HG02870 (cell line): ENCODE measurements around the gene FMNL3.
A peak's percentile ranks its signal among the peaks of the same experiment; 100 is the strongest.

Experiments
- ATAC-seq: cut with Tn5 transposase; IDR thresholded peaks from one replicate; pipeline ENCODE4 v1.9.1; 2021; ENCODE audit warnings: mild to moderate bottlenecking, moderate library complexity; ENCODE audit not compliant: unreplicated experiment

FMNL3 gene

GRCh38 chr12:49680075-49680474 is 27.1 kb downstream of the FMNL3 start:
- ATAC-seq: no peak

DNA sequence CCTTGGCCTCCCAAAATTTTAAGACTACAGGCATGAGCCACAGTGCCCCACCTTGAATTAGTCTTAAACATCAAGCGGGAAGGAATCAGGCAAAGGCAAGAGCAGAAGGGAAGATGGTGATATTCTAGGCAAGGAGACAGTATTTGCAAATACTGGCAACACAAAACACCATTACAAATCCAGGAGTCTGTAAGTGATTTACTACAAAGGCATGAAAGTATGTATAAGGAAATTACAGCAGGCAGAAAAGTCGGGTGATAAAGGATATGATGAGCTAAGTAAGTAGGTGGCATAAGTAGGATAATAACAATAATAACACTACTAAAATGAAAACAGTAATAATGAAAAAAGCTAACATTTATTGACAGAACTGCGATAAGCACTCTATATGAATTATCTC is 28.5 kb downstream of the FMNL3 start:
- no peak for ATAC-seq

DNA sequence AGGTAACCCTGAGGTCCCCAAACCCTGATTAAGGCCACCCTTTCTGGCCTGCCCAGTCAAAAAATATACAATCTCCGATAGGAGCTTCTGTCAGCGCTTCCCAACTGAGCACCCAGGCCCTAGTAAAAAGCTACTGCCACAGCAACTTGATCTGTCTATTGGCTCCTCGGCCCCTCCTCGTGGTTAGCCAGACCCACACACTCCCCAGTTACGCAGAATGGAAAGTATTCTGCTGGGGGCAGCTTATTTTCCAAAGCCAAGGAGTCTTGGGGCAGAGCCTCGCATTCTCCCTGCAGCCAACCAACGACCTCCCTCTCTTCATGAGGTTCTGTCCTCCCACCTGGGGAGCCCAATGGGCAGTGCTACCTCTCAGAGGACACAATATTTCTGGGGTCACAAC is 32.1 kb downstream of the FMNL3 start:
- no peak for ATAC-seq

DNA sequence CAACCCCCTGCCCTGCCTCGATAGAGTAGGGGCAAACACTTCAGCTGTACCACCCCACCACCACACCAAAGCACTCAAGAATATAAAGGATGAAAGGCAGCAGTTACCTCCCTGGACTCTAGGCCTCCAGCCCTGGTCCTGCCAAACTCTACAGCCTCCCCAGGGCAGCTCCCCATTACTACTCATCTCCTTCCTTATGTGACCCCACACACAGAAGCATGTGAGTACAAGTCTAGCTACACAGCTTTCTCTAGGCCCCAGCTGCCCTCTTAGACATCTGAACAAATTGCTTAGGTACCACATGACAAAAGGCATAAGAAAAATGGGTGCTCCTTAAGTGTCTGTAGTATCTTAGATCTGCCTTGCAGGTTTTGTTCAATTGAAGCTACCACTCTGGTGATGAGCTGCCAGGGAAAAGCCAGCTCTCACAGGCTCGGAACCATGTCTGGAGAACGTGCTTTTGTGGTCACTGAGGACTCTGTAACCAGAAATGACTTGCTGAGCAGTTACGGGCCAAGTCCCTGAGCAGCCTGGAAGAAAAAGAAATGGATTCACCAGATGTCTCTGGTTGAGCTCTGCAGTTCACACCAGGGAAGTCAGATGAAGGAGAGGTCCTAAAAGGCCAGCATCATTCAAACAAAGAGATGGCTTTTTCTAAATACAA is 32.8 kb downstream of the FMNL3 start:
- ATAC-seq: no peak

DNA sequence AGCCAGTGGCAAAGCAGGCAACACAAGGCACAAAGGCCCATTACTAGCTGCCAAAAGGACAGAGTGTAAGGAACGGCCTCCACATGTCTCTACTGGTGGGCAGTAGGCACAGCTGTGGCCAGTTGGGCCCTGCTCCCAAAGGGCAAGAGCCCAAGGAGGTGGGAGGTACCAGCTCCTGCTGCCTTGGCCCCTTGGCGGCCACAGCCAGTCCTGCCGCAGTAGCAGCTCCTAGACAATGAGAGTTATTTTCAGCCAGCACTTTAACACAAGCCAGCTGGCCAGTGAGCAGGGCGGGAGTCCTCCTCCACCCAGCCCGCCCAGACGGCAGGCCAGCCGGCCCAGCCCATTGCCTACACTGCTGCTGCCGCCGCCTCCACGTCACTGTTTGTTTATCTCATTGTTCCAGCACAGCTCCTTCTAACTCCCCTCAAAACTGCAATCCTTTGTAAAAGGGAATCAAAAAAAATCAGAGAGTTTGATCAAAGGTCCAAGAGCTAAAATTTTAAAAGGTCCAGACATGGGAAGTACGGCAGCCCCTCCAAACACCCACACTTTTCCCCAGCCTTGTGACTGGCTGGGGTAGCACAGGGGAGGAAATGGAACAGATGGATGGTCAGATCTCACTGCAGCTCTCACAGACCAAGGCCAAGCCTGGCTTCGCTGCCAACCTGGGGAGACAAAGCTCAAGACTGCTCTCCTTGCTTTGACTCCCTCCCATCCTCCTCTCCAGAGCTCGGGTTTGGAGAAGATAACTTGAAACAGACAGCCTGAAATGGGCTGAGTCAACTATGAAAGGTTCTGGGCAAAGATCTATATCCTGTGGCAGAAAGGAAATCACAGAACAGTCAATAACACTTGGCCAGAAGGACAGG is 33.5 kb downstream of the FMNL3 start:
- ATAC-seq: no peak

- ATAC-seq: no peak
Observed at GRCh38 chr12:49672301-49673217, 34.6 kb downstream of the FMNL3 start.

- no peak for ATAC-seq
Observed at GRCh38 chr12:49671031-49671765, 36.0 kb downstream of the FMNL3 start.

DNA sequence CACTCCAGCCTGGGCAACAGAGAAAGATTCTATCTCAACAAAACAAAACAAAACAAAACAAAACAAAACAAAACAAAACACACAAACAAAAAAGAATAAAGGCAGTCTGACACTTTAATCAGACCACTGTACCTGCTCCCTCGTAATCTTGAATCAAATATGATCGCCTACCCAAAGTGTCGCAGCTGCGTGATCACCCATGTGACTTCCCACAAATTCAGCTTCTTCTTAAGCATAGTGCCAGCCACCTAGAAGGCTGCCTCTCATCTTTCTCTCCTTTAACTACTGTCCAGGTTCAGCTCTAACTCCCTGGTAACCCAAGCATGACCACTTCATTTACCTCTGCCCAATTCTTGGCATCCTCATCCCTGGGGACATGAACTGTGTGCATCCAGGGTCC is 37.4 kb downstream of the FMNL3 start:
- no peak for ATAC-seq

DNA sequence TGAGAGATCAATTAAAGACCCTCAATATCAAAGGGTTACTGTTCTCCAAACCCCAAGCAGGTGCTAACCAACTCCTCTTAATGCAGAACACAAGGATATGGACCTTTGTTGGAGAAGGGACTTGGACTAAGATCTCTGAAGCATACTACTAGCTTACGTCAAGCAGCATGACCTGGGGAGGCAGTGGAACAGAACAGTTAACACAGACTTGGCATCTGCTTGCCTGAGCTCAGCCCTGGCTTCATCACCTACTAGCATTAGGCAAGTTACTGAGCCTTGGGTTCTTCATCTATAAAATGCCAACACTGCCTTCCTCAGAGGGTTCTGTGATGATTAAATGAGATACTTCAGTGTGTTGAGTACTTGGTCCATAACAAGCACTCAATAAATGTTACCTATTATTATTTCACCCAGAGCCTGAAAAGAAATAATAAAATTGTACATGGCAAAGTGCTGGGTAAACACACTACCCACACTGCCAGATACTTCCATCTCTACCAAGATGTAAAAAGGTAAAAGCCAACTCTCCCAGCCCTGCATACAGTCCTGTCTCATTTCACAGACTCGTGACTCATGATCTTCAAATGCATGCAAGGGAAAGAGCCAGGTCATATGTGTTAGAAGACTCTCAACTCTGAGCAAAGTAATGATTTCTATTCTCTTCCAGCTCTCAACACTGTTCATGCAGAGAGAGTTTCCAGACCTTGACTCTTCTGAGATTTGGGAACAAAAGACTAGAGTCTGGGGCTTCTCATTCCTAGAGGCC is 39.7 kb downstream of the FMNL3 start:
- ATAC-seq: no peak

DNA sequence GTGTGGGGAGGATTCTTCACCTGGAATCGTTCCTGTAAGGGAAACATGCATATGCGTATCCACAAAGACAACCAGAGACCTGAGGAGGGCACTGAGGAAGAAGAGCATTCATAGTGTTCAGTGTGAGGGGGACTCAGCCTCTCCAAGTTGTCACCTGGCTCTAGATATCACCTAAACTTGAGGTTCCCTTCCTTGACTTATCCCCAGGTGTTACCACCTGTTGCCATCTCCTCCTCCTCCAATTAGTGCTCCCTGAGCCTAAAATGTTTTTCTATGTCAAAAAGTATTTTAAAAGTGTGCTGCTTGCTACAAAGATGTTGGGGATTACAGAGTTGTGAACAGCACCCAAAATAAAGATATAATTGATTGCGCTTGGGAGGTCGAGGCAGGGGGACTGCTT is 41.0 kb downstream of the FMNL3 start:
- ATAC-seq: no peak

DNA sequence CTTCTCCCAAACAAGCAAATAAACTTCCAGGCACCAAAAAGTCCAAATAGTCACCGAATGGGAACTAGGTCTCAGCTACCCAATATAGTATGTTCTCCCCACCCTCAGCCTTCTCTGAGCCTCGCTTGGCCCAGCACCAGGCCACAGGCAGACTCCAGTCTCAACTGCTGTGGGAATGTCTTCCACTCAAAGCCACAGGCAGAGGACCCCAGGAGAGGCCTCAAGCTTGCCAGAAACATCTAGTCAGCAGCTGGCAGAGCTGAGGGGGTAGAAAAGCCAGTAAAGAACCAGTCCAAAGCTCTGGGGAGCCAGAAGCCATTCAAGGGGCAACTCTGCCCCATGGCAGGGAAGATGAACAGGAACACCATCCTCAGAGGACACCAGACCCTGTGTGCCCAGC is 41.8 kb downstream of the FMNL3 start:
- ATAC-seq: no peak

- peak; percentile 57 for ATAC-seq
Observed at GRCh38 chr12:49664591-49665239, 42.5 kb downstream of the FMNL3 start.

- ATAC-seq: no peak
Observed at GRCh38 chr12:49664167-49664566, 43.0 kb downstream of the FMNL3 start.

- ATAC-seq: peak; percentile 36
Observed at GRCh38 chr12:49662998-49663843, 44.0 kb downstream of the FMNL3 start.

GRCh38 chr12:49661746-49662145 is 45.5 kb downstream of the FMNL3 start:
- ATAC-seq: no peak

DNA sequence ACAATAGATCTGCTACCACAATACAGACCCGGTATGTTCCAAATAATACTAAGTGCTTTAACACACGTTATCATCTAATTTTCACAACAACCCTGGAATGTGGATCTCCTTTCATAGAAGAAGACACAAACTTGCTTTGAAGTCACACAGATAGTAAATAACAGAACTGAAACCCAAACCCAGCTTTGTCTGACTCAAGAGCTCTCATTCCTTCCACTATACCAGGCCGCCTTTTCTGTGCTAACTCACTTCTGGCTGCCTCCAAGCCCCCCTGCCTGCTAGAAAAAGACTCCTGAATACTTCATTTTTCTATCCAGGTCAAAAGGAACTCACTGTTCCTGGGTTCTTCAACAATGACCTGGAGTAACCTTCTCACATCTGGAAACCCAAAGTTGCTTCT is 46.0 kb downstream of the FMNL3 start:
- peak; percentile 52 for ATAC-seq

DNA sequence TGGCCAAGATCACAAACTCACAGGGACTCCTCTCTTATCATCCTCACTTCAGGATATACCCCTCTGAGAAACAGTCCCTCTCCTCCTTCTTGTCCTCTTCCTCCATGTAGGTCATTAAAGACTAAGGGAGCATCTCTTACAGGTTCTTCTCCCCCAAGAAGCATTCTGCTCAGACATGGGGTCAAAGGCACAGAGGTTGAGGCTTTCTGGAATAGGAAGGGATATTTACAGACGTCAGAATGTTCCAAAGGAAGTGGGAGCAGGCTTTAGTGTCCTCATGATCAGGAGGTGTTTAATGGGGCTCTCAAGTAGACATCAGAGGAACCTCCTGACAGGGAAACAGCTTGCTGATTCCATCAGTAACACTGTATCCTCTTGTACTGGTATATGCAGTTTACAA is 47.5 kb downstream of the FMNL3 start:
- ATAC-seq: no peak

- no peak for ATAC-seq
Observed at GRCh38 chr12:49658276-49658675, 48.9 kb downstream of the FMNL3 start.
